Stimulated activated CD4-positive, alpha-beta T cell treated with anti-CD3 and anti-CD28 coated beads, Interleukin-1b, Interleukin-23, amount 100 ng/mL, for 48 hours (primary cell): Measurements from ENCODE around the gene CNTROB.

ENCODE experiments used
- DNase-seq: peaks from one replicate; pipeline ENCODE4 v3.0.0-alpha.2; 2020

CNTROB gene

GRCh38 chr17:7931709-7932482 lies at the start of gene CNTROB, which contains the start of gene TRAPPC1:
CNTROB (plus strand) TSS chr17:7932206; CDS start chr17:7933080, 874 bp downstream.
TRAPPC1 (minus strand) TSS chr17:7931946; CDS start chr17:7931829, 117 bp downstream.
- DNase-seq: peak; percentile 100

- DNase-seq: no peak
These were observed 49.4 kb upstream of the CNTROB start for GRCh38 chr17:7882629-7883028.

- peak; percentile 42 for DNase-seq
These were observed 48.1 kb upstream of the CNTROB start for GRCh38 chr17:7883781-7884386.

GRCh38 chr17:7884581-7885366 lies 47.2 kb upstream of the CNTROB start:
- peak; percentile 14 for DNase-seq

- peak; percentile 42 for DNase-seq
These were observed 46.4 kb upstream of the CNTROB start for GRCh38 chr17:7885367-7886226.

- peak; percentile 50 for DNase-seq
These were observed 45.6 kb upstream of the CNTROB start for GRCh38 chr17:7886227-7887037.

- DNase-seq: no peak
These were observed 44.9 kb upstream of the CNTROB start for GRCh38 chr17:7887038-7887481.

GRCh38 chr17:7887482-7888183 lies 44.4 kb upstream of the CNTROB start:
- DNase-seq: peak; percentile 91

- DNase-seq: peak; percentile 59
These were observed 43.7 kb upstream of the CNTROB start, which contains the start of gene CHD3 for GRCh38 chr17:7888184-7888920. CHD3 (plus strand) TSS chr17:7888789; CDS start chr17:7889001, 212 bp downstream.

- peak; percentile 58 for DNase-seq
These were observed 42.6 kb upstream of the CNTROB start for GRCh38 chr17:7889166-7889955.

- DNase-seq: no peak
These were observed 38.7 kb upstream of the CNTROB start for GRCh38 chr17:7893187-7893880.

GRCh38 chr17:7894226-7894625 lies 37.8 kb upstream of the CNTROB start:
- no peak for DNase-seq

- DNase-seq: no peak
These were observed 37.1 kb upstream of the CNTROB start for GRCh38 chr17:7894866-7895265.

- DNase-seq: no peak
These were observed 34.9 kb upstream of the CNTROB start for GRCh38 chr17:7897090-7897489.

GRCh38 chr17:7897773-7898172 lies 34.2 kb upstream of the CNTROB start:
- no peak for DNase-seq

- DNase-seq: no peak
These were observed 28.6 kb upstream of the CNTROB start for GRCh38 chr17:7903154-7904103.

GRCh38 chr17:7909089-7909488 lies 22.9 kb upstream of the CNTROB start:
- no peak for DNase-seq
